Gastrocnemius medialis (tissue), 4 donors: ENCODE data around the gene TNPO2. TPM values are rescaled to one million over a fixed set of nuclear protein-coding genes. Genes with fewer than 3 reads are reported as not detected.
A peak's percentile ranks its signal among the peaks of the same experiment; 100 is the strongest.

ENCODE experiments used
- ATAC-seq, 2 donors: fragments of 150-250 bp; one replicate each; pipeline ENCODE4 v1.9.1; 2016
- DNase-seq, 2 donors: peaks; one replicate each; pipeline ENCODE4 v3.0.0-alpha.2; 2019
- H3K27ac ChIP-seq, 4 donors: fragments of 200-600 bp; sonication (generic); 1 replicate in 1 of 4; 2 replicates in 3 of 4; pipeline ENCODE4 v1.5.1; 2016 to 2018; ENCODE audit warnings: mild to moderate bottlenecking in 2 of 4, moderate library complexity in 1 of 4
- H3K27me3 ChIP-seq, 3 donors: fragments of 200-600 bp; sonication (generic) in 2 of 3; 1 replicate in 1 of 3; 2 replicates in 2 of 3; pipeline versions ENCODE4 v1.5.1 to v1.6.0; 2016 to 2019; ENCODE audit warnings: mild to moderate bottlenecking in 1 of 3, moderate library complexity in 1 of 3
- H3K36me3 ChIP-seq, 2 donors: fragments of 200-600 bp; sonication (generic) in 1 of 2; one replicate each; pipeline ENCODE4 v1.5.1; 2017 to 2018
- H3K4me1 ChIP-seq, 2 donors: fragments of 200-600 bp; sonication (generic) in 1 of 2; one replicate each; pipeline ENCODE4 v1.5.1; 2016 to 2017; ENCODE audit warnings: mild to moderate bottlenecking in 2 of 2
- H3K4me3 ChIP-seq, 4 donors: fragments of 200-600 bp; sonication (generic) in 3 of 4; 1 replicate in 1 of 4; 2 replicates in 3 of 4; pipeline ENCODE4 v1.5.1; 2016 to 2019; ENCODE audit warnings: mild to moderate bottlenecking in 2 of 4
- H3K9me3 ChIP-seq, 3 donors: fragments of 200-600 bp; sonication (generic) in 2 of 3; 1 replicate in 1 of 3; 2 replicates in 2 of 3; pipeline ENCODE4 v1.5.1; 2016 to 2019
- POLR2A ChIP-seq, 2 donors: fragments of 450-650 bp; IDR thresholded peaks; one replicate each; pipeline ENCODE4 v1.6.1; 2017; ENCODE audit warnings: antibody characterized with exemption in 2 of 2, mild to moderate bottlenecking in 2 of 2, moderate library complexity in 2 of 2
- in situ Hi-C, 4 donors: fragments of 200-750 bp; cut with MboI; loops; one replicate each; pipeline versions ENCODE4 v1.15.0 to v1.8.0; 2017; ENCODE audit warnings: low sequenced_read_pairs in 4 of 4
- intact Hi-C: fragments of 100-400 bp; cut with DNase I; formaldehyde crosslinking; loops from one replicate; pipeline ENCODE4 v1.15.1; 2023; ENCODE audit warnings: low total_unique reads
- total RNA-seq, 4 donors: library from RNA; depleted of rRNA; stranded (reverse); fragments of >200 nt; gene quantifications; one replicate each; pipeline versions ENCODE4 v1.1.0 to v1.2.3, GENCODE V29; 2016
- TF ChIP-seq, protein P1 (sequence below), 5 experiments: fragments of 450-650 bp in 3 of 5; fragments of 200-600 bp in 2 of 5; sonication (generic) in 2 of 5; IDR thresholded peaks in 4 of 5; conservative IDR thresholded peaks in 1 of 5; 1 replicate in 4 of 5; 2 replicates in 1 of 5; pipeline ENCODE4 v1.5.1; 2016 to 2019; ENCODE audit warnings: antibody characterized with exemption in 5 of 5, mild to moderate bottlenecking in 3 of 5, moderate library complexity in 3 of 5

TNPO2 gene
- total RNA-seq, 4 donors from 2014 or later: 32.1 to 49.9 (median 42.0) TPM

DNA sequence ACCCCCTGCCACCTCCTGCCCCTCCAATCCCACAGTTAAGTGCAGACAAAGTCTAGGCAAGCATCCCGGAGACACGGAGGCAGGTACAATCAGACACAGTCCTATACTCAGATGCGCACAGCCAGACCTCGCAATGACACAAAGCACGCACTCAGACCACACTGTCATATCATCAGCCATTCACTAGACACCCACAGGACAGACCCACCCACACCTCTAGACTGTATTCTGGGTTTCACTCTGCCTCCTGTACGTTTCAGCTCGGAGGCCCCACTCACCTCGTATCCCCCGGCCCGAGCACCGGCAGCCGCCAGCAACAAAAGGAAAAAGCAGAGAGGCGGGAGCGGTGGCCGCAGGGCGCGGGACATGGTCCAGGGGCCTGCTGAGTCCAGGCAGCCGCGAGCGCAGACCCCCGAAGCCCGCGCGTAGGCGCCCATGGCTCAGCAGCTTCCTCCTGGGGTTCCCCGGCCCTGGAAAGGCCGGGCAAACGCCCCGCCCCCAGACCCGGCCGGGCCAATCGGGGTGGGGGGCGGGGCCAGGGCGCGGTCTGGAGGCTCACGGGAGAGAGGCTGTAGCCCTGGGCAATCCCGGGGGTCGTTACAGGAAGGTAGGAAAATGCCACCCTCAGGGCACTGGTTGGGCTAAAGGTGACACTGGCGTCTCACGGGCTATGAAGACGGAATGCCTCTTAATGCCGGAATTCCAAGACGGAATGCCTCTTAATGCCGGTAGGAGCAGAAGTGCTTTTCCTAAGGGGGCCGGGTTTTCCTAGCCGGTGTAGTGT is 57.3 kb downstream of the TNPO2 start, which contains the start of the genes MAN2B1 and WDR83:
TSS of gene MAN2B1 (minus strand) at position 478 of the 784 bp plus-strand sequence. CDS start at position 437, 41 bp downstream.
TSS of gene WDR83 (plus strand) at position 543 of the 784 bp plus-strand sequence. CDS start 2,984 bp downstream, outside the sequence.
- ATAC-seq (peak; percentile 73 to 77), DNase-seq (peak; percentile 37 to 71)
- TF ChIP-seq, protein P1, sequence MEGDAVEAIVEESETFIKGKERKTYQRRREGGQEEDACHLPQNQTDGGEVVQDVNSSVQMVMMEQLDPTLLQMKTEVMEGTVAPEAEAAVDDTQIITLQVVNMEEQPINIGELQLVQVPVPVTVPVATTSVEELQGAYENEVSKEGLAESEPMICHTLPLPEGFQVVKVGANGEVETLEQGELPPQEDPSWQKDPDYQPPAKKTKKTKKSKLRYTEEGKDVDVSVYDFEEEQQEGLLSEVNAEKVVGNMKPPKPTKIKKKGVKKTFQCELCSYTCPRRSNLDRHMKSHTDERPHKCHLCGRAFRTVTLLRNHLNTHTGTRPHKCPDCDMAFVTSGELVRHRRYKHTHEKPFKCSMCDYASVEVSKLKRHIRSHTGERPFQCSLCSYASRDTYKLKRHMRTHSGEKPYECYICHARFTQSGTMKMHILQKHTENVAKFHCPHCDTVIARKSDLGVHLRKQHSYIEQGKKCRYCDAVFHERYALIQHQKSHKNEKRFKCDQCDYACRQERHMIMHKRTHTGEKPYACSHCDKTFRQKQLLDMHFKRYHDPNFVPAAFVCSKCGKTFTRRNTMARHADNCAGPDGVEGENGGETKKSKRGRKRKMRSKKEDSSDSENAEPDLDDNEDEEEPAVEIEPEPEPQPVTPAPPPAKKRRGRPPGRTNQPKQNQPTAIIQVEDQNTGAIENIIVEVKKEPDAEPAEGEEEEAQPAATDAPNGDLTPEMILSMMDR (IDR thresholded peaks at IDR 0.05 in 4 of 5, conservative IDR thresholded peaks at IDR 0.05 in 1 of 5): no peak
- peak in 1 of 2 donors; percentile 55 for TF ChIP-seq POLR2A (IDR thresholded peaks at IDR 0.05)
- intact Hi-C loops (loop anchor here (5.0 kb wide), 3 partner anchors 114 to 869 kb away; partner anchors contain the start of genes ZNF491, ZNF564 and ZNF799), in situ Hi-C loops (no loop called here)
- H3K9me3 ChIP-seq: no peaks in the 10 kb centered on the region
- H3K27ac ChIP-seq: peak within 1 kb of the TSS; percentile 82 to 99 (median 98)
- H3K36me3 ChIP-seq: peaks cover 0 to 46% of the 10 kb centered on the region in 2 donors
- no peaks in the 10 kb centered on the region for H3K27me3 ChIP-seq
- peaks cover 33 to 36% of the 10 kb centered on the region in 2 donors for H3K4me1 ChIP-seq
- H3K4me3 ChIP-seq: peak within 1 kb of the TSS; percentile 89 to 99 (median 96)

DNA sequence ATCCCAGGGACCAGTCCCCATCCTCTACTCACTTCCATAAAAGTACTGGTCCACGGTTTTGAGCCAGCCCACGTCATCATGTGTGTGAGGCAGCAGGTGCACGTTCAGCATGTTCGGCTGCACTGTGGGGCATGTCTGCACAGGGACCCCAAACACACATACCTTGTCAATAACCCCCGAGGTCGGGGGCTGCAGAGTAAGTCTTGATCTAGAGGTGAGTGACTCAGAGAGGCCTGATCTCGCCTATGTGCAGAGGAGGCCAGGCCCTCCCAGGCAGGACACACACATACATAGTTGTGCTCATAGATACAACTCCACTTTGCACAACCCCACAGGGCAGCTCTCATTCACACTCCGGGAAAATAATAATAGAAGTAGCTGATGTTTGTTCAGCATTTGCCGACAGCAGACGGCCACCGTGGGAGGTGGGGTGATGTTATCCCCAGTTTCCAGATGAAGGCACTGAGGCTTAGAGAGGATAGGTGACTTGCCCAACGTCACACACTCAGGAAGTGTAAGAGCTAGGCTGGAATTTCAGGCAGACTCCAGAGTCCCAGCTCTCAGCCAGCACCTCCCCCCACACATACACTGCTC is 58.0 kb downstream of the TNPO2 start:
- Histone ChIP-seq H3K27me3 (no peaks in the 10 kb centered on the region), H3K4me3 (peak overlapping the region; percentile 89 to 99 (median 96)), H3K27ac (peak overlapping the region; percentile 82 to 99 (median 98)), H3K9me3 (no peaks in the 10 kb centered on the region), H3K4me1 (peaks cover 32 to 35% of the 10 kb centered on the region in 2 donors), H3K36me3 (peaks cover 0 to 53% of the 10 kb centered on the region in 2 donors)
- DNase-seq: no peak
- in situ Hi-C loops (no loop called here), intact Hi-C loops (loop anchor here (5.0 kb wide), 3 partner anchors 113 to 868 kb away; partner anchors contain the start of genes ZNF491, ZNF564 and ZNF799)
- ATAC-seq: no peak
- TF ChIP-seq POLR2A (IDR thresholded peaks at IDR 0.05): no peak
- TF ChIP-seq, protein P1 (IDR thresholded peaks at IDR 0.05 in 4 of 5, conservative IDR thresholded peaks at IDR 0.05 in 1 of 5): no peak

GRCh38 chr19:12665281-12665573 is 58.5 kb downstream of the TNPO2 start:
- intact Hi-C loops: loop anchor here (5.0 kb wide), 3 partner anchors 113 to 868 kb away; partner anchors contain the start of genes ZNF491, ZNF564 and ZNF799
- H3K4me3 ChIP-seq: no peak overlapping the region
- no peaks in the 10 kb centered on the region for H3K27me3 ChIP-seq
- H3K4me1 ChIP-seq: peaks cover 26 to 29% of the 10 kb centered on the region in 2 donors
- no peaks in the 10 kb centered on the region for H3K9me3 ChIP-seq
- in situ Hi-C loops: no loop called here
- peaks cover 0 to 58% of the 10 kb centered on the region in 2 donors for H3K36me3 ChIP-seq
- ATAC-seq (no peak), DNase-seq (peak in 1 of 2 donors; percentile 44)
- TF ChIP-seq, protein P1 (IDR thresholded peaks at IDR 0.05 in 4 of 5, conservative IDR thresholded peaks at IDR 0.05 in 1 of 5): no peak
- TF ChIP-seq POLR2A (IDR thresholded peaks at IDR 0.05): no peak
- no peak overlapping the region for H3K27ac ChIP-seq

DNA sequence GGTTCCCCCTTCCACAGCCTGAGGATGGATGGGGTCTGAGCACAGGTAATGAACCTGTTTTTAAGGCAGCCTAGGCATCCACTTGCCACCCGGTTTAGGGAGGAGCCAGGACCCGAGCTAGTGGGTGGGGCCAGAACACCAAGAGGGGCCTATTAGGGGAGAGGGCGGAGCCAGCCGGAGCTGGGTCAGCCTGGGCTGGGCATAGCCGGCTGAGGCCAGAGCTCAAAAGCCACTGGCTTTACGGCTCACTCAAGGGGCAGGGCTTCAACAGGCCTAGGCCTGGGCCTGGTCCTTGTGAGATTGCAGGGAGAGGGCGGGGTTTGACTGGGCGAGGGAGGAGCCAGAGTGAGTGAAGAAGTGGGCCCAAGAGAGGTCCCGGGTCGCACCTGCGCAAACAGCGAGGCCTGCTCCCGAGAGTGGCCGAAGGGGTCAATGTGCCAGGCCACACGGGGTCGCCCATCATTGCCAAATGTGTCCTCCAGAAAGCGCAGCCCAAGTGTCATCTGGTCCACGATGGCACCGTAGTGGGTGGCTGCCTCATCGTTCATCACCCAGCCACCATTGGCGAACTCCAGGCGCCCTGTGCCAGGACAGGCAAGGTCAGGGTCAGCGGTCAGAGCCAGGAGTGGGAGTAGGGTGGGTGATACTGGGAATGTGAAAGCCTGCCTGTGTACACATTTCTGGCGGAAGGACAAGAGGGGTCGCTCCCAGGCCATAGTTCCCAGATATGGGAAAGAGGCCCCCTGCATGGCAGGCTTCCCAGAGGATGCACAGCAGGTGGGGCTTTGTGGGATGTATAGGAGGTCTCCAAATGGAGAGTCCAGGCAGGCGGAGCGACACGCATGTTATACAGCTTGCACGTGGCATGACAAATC is 59.1 kb downstream of the TNPO2 start:
- ATAC-seq (no peak), DNase-seq (no peak)
- in situ Hi-C loops (no loop called here), intact Hi-C loops (loop anchor here (5.0 kb wide), 3 partner anchors 112 to 867 kb away; partner anchors contain the start of genes ZNF491, ZNF564 and ZNF799)
- Histone ChIP-seq H3K36me3 (peaks cover 0 to 64% of the 10 kb centered on the region in 2 donors), H3K27me3 (no peaks in the 10 kb centered on the region), H3K4me1 (peaks cover 24 to 26% of the 10 kb centered on the region in 2 donors), H3K9me3 (no peaks in the 10 kb centered on the region), H3K4me3 (no peak overlapping the region), H3K27ac (no peak overlapping the region)
- TF ChIP-seq POLR2A (IDR thresholded peaks at IDR 0.05): no peak
- TF ChIP-seq, protein P1 (IDR thresholded peaks at IDR 0.05 in 4 of 5, conservative IDR thresholded peaks at IDR 0.05 in 1 of 5): no peak
